Endometrium (tissue), 2 donors: Measurements from ENCODE around the gene KRT40.

Experiments used
- FAIRE-seq: peaks from 2 replicates; lab custom pipeline; 2012; peaks lifted over from hg19 to GRCh38; lab: Jason Lieb, UNC
- donor health status: control.
- donor health status: control.

KRT40 gene

DNA sequence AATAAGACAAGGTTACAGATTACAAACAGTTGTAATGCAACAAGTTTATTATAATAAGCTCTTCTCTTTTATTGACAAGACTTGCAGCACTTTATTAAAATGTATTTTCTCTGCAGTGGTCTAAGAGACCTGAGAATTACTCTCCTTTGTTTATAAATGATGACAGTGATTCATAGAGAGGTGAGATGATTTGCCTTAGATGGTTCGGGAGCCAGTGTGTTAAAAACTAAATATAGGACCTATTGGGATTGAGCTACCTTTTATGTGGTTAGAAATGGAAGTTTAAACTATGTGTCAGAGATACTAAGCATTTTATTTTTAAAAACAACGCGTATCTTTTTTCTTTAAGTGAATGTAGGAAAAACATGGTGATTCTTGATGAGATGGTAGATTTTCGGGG lies 12.7 kb upstream of the KRT40 start:
- FAIRE-seq = no peak

DNA sequence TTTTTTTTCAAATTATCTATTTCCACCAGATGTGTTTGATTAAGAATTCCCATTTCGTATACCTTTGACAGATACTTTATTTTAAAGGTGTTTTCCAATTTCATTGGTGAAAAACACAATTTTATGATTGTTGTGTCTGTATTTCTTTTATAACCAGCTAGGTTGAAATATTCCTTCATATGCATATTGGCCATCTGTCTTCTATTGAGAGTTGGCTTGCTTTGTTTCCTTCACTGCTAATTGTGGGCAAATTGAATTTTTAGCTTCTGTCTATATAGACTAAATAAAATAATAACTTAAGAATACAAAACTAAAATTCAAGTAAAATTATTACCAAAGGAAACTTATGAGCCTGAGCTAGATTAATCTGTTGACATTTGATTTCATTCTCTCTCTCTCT lies 11.0 kb upstream of the KRT40 start:
- FAIRE-seq = no peak

DNA sequence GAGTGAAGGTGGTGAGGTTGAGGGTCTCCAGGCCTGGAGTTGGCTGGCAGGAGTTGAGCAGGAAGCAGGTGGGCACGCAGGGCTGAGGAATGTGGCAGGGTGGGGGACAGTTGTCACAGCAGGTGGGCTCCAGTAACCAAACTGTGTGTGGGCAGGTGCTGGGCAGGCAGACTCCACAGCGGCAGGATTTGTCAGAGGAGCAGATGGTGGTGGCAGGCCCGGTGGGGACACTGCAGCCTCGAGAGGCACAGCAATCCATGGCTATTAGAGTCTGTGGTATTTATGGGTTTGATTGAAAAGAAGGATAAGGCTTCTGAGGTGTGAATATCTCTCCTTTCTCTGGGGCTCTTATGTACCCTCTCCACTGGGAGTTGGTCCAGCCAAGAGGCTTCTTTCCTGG lies 9.7 kb upstream of the KRT40 start, which contains the start of gene KRTAP3-3:
TSS of gene KRTAP3-3 (minus strand) at position 326 of the 400 bp plus-strand sequence. CDS start at position 259, 67 bp downstream.
- FAIRE-seq = no peak

DNA sequence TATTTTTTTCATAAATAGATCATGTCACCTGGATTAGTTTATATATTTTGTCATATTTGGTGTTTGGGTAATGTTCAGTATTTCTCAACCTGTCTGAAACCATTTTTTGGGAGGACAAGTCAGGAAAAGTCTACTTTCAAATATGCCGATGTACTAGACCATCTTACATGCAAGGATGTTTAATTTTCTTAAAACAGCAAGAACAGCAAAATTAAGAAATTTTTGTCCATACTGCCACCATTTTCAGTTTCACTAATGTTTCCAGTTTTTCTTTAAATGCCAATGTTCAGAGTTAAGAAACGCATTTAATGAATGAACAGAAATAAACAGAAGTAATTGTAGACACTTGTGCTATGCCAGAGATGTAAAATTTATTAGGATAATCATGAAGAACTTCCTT lies 9.0 kb upstream of the KRT40 start:
- FAIRE-seq = no peak

DNA sequence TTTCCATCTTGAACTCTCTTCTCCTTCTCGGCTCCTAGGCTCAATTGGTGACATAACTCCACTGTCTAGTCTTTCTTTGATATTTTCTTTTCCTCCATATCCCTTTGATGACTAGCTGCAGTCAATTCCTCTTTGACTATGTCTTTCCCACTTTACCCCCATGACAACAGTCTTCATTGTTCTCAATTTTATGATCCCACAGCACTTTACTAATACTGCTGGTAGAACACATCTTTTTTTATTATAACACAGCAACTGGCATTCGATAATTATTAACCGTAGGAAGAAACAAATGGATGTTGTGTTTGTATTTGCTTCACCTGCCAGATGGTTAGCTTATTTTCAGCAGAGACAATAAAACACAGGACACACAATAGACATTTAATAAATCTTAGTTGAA lies 8.5 kb upstream of the KRT40 start:
- FAIRE-seq = no peak

- no peak for FAIRE-seq
Measured at GRCh38 chr17:40986920-40987319, 2.8 kb upstream of the KRT40 start.

DNA sequence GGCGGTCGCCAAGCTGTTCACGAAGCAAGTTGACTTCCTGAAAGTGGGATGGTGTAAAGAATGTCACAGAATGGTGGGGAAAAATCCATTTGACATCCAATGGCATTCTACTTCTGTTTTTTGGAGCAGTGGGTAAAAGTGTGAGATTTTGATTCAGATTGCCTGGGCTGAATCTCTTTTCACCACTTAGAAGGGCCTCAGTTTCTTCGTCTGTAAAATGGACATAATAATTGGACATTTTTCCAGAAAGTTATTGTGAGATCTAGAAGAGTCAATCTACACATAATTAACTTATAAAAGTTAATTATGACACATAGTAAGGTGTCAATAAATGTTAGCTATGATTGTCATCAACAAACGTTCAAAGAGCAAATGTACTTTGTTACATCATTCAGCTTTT lies 3.0 kb downstream of the KRT40 start:
- no peak for FAIRE-seq

DNA sequence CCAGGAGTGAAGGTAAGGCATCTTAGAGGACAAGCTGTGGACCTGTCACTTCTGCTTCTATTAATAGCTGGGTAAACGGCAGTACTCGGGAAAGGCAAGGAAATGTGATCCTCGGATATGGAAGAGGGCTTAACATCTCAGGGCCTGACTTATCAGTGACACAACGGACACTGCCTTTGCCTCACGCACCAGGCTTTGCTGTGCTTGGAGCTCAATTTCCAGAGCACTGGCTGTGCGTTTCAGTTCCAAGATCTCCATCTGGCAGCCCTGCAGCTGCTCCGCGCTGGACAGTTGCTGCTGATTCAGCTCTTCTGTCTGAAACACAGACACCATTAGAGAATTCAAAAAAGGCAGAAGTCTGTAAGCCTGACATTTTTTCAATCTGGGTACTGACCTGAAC lies 3.5 kb downstream of the KRT40 start:
- FAIRE-seq = no peak

- FAIRE-seq = no peak
Measured at GRCh38 chr17:40980117-40980516, 4.0 kb downstream of the KRT40 start.

DNA sequence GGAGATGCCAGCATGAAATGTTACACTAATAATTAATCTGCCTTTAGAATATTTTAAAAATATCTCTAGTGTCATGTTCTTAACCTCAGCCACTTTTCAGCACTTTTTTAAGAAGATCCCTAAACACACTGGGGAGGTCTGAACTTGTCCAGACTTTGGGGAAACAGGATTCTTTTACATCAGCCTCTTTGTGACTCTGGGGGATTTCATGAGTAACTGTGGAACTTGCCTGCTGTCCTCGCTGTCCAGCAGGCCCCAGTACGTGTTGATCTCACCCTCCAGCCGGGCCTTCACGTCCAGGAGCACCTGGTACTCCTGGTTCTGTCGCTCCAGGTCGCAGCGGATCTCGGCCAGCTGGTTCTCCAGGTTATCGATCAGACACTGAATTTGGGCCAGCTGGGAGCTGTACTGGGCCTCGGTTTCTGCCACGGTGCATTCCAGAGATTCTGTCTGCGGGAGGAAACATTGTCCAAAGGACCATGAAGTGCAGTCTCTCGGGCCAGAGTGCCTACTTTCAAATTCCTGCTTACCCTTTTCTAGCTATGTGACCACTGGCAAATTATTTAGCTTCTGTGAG lies 5.5 kb downstream of the KRT40 start:
- FAIRE-seq = no peak

- no peak for FAIRE-seq
Measured at GRCh38 chr17:40975516-40975915, 8.6 kb downstream of the KRT40 start.

- FAIRE-seq = no peak
Measured at GRCh38 chr17:40974366-40974765, 9.8 kb downstream of the KRT40 start.

- FAIRE-seq = no peak
Measured at GRCh38 chr17:40967582-40967981, 16.5 kb downstream of the KRT40 start.

DNA sequence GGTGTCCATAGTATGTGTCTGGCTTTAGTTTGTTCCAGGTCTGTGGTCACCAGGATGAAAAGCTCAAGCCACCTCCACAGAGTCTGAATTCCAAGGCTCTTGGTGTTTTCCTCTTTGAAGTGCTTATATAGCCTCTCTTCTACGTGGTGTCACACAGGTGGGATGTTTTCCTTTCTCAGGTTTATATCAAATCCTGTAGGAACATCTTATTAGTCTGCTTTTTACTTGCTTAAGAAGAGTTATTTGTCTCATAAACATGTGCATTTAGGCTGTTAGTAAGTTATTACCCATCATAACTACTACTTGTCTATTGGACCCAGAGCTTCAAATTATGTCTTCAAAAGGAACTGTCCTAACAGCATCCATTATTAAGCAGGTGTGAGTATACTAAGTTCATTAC lies 17.3 kb downstream of the KRT40 start, which contains the start of gene KRT39:
TSS of gene KRT39 (minus strand) at position 101 of the 400 bp plus-strand sequence. CDS start at position 9, 92 bp downstream.
- no peak for FAIRE-seq

GRCh38 chr17:40963838-40964237 lies 20.3 kb downstream of the KRT40 start:
- no peak for FAIRE-seq

- no peak for FAIRE-seq
Measured at GRCh38 chr17:40962059-40962561, 22.0 kb downstream of the KRT40 start.

GRCh38 chr17:40961591-40961990 lies 22.5 kb downstream of the KRT40 start:
- FAIRE-seq = no peak

DNA sequence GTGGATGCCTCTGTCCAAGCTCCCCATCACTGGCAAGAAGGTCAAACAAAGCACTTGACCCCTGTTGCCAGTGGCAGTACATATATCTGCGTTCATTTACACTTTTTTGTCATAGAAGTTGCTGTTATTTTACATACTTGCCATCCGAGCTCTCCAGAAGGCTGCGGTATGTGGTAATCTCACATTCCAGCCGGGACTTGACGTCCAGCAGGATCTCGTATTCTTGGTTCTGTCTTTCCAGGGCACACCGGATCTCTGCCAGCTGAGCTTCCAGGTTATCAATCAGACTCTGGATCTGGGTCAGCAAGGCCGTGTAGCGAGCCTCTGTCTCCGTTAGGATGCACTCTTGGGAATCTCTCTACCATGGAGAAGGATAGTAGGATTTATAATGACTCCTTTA lies 24.0 kb downstream of the KRT40 start:
- FAIRE-seq = no peak

GRCh38 chr17:40958086-40958953 lies 25.8 kb downstream of the KRT40 start:
- no peak for FAIRE-seq

GRCh38 chr17:40956401-40957254 lies 27.5 kb downstream of the KRT40 start:
- FAIRE-seq = no peak

GRCh38 chr17:40953881-40954280 lies 30.2 kb downstream of the KRT40 start:
- FAIRE-seq = no peak

GRCh38 chr17:40952661-40953060 lies 31.5 kb downstream of the KRT40 start:
- no peak for FAIRE-seq
